Panc1 (cell line): ENCODE measurements around the gene CORT. TPM values are rescaled to one million over a fixed set of nuclear protein-coding genes. Genes with fewer than 3 reads are reported as not detected.

Source experiments
- ATAC-seq: fragments of 200-7000 bp; cut with Tn5 transposase; 2 replicates; pipeline ENCODE4 v1.9.1; 2020; ENCODE audit warnings: mild to moderate bottlenecking, moderate library complexity
- Bru-seq: library from RNA; stranded (reverse); fragments of 400-500 nt; gene quantifications from one replicate; lab custom pipeline; 2021; lab: Mats Ljungman, UMichigan
- BruChase-seq, 2 experiments: library from RNA; stranded (reverse); fragments of 400-500 nt; gene quantifications; one replicate each; lab custom pipeline; 2021; lab: Mats Ljungman, UMichigan
- BruUV-seq: library from RNA; stranded (reverse); fragments of 400-500 nt; replicated peaks from 2 replicates; lab custom pipeline; 2021; lab: Mats Ljungman, UMichigan
- CTCF ChIA-PET: fragments of 300-600 bp; sonication (Branson Sonifier 250); formaldehyde crosslinking; loops from one replicate; lab custom pipeline; 2022; ENCODE audit warnings: antibody characterized with exemption; lab: Charles Lee
- POLR2A ChIA-PET: fragments of 300-600 bp; sonication (Branson Sonifier 250); formaldehyde crosslinking; loops from one replicate; lab custom pipeline; 2022; ENCODE audit warnings: antibody characterized with exemption; lab: Charles Lee
- DNase-seq: peaks from one replicate; pipeline ENCODE4 v3.0.0-alpha.2; 2010; ENCODE audit warnings: low read depth, low spot score
- H3K27ac ChIP-seq: 2 replicates; pipeline ENCODE4 v1.5.1; 2011; ENCODE audit warnings: mild to moderate bottlenecking, low read length, inconsistent platforms
- H3K27me3 ChIP-seq: fragments of 200-500 bp; sonication (Bioruptor generic); 2 replicates; pipeline ENCODE4 v1.6.0; 2014; ENCODE audit warnings: low read length, inconsistent platforms; ENCODE audit not compliant: control insufficient read depth, insufficient read depth
- H3K36me3 ChIP-seq: fragments of 200-500 bp; sonication (Bioruptor generic); 2 replicates; pipeline ENCODE4 v1.5.1; 2014; ENCODE audit warnings: inconsistent platforms, mild to moderate bottlenecking, low read length, moderate library complexity; ENCODE audit not compliant: control insufficient read depth, insufficient read depth
- H3K4me1 ChIP-seq: 2 replicates; pipeline ENCODE4 v1.5.1; 2011; ENCODE audit warnings: inconsistent platforms, mild to moderate bottlenecking, low read length, moderate library complexity; ENCODE audit not compliant: control insufficient read depth, insufficient read depth
- H3K4me3 ChIP-seq, 2 experiments: 2 replicates each; pipeline ENCODE4 v1.5.1; 2011 to 2012; ENCODE audit warnings: low read depth in 2 of 2, low read length in 2 of 2, mild to moderate bottlenecking in 2 of 2, inconsistent platforms in 1 of 2, moderate library complexity in 1 of 2
- H3K9me3 ChIP-seq: fragments of 200-500 bp; sonication (Bioruptor generic); 2 replicates; pipeline ENCODE4 v1.5.1; 2014; ENCODE audit warnings: low read depth, mild to moderate bottlenecking, inconsistent platforms, low read length, moderate library complexity; ENCODE audit not compliant: control insufficient read depth, insufficient read depth
- POLR2AphosphoS5 ChIP-seq: IDR thresholded peaks from 2 replicates; pipeline ENCODE4 v1.6.1; 2012; ENCODE audit warnings: mild to moderate bottlenecking, low read depth, low read length, moderate library complexity
- REST ChIP-seq, 2 experiments: IDR thresholded peaks; 2 replicates each; pipeline ENCODE4 v1.6.1; 2011 to 2012; ENCODE audit warnings: low read depth in 2 of 2, control low read depth in 1 of 2, low read length in 1 of 2, mild to moderate bottlenecking in 1 of 2, moderate library complexity in 1 of 2; ENCODE audit not compliant: insufficient read depth in 1 of 2
- SIN3A ChIP-seq: IDR thresholded peaks from 2 replicates; pipeline ENCODE4 v1.6.1; 2012; ENCODE audit warnings: low read depth, mild to moderate bottlenecking, low read length, moderate library complexity, borderline replicate concordance; ENCODE audit not compliant: insufficient read depth
- TCF7L2 ChIP-seq: IDR thresholded peaks from 2 replicates; pipeline ENCODE4 v1.6.1; 2011; ENCODE audit warnings: mild to moderate bottlenecking, low read depth, low read length, inconsistent platforms
- in situ Hi-C: cut with HindIII; loops from 2 replicates; pipeline ENCODE4 v1.10.0; 2016; ENCODE audit warnings: low sequenced_read_pairs, low pct_unique_long_range_greater_than_20kb
- intact Hi-C: fragments of 100-400 bp; cut with micrococcal nuclease; formaldehyde crosslinking; loops from one replicate; pipeline ENCODE4 v1.10.0; 2022; ENCODE audit not compliant: unreplicated experiment
- long read RNA-seq: library from polyadenylated mRNA; unstranded; transcript quantifications from one replicate; pipeline ENCODE4 v2.0.0, GENCODE V29; 2021; ENCODE audit not compliant: unreplicated experiment
- polyA plus RNA-seq: library from polyadenylated mRNA; unstranded; fragments of >200 nt; gene quantifications from one replicate; pipeline ENCODE4 v1.2.1, GENCODE V29; 2012; ENCODE audit warnings: missing spikeins; ENCODE audit not compliant: insufficient read length
- total RNA-seq: library from RNA; stranded (reverse); gene quantifications from one replicate; pipeline ENCODE4 v1.2.1, GENCODE V29; 2021; ENCODE audit not compliant: unreplicated experiment
- TF ChIP-seq, protein P1 (sequence below): fragments of 450-650 bp; IDR thresholded peaks from 2 replicates; pipeline ENCODE4 v1.5.1; 2017; ENCODE audit warnings: mild to moderate bottlenecking

CORT gene
- total RNA-seq (0.41 TPM), Bru-seq, nascent RNA (percentile 51 among the genes with signal in this experiment), BruChase-seq, experiment 1, labeled RNA remaining after a 2-hour chase (percentile 64 among the genes with signal in this experiment), BruChase-seq, experiment 2, labeled RNA remaining after a 6-hour chase (percentile 52 among the genes with signal in this experiment)
- not detected for polyA plus RNA-seq
- long read RNA-seq, result 0 reads

- ChIA-PET CTCF (no interaction called here), POLR2A (no interaction called here)
- Histone ChIP-seq H3K4me1 (no peaks in the 10 kb centered on the region), H3K27ac (no peak within 1 kb of the TSS), H3K36me3 (no peaks in the 10 kb centered on the region), H3K4me3 (no peak within 1 kb of the TSS), H3K9me3 (no peaks in the 10 kb centered on the region), H3K27me3 (no peaks in the 10 kb centered on the region)
- intact Hi-C loops (no loop called here), in situ Hi-C loops (no loop called here)
- ATAC-seq, result no peak
- TF ChIP-seq TCF7L2 (no peak), REST (IDR thresholded peaks at IDR 0.05; ENCODE audit: insufficient read depth in 1 of 2, low read depth in 2 of 2, low read length in 1 of 2) (no peak)
- no TSS peak for BruUV-seq
- no peak for DNase-seq
Observed at GRCh38 chr1:10449751-10450150, at the start of gene CORT. TSS of gene CORT (plus strand) at chr1:10450031. CDS start at chr1:10450224, 193 bp downstream.

DNA sequence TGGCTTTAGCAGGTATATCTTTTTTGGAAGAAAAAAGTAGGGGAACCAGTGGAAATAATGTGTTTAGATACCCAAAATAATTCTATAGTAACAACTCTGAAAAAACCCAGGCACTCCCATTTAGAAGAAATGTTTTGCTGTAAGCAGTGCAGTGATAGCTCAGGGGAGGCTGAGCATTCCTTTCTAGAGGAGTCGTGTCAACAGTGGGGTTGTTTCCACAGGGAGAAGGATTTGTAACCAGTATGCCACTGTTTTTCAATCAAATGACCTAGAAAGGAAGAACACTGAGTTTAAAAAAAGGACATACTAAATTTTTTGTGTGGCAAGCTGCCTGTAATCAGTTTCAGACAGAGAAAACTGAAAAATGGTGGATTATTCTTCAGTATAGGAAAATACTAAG, 48.5 kb upstream of the CORT start:
- H3K4me3 ChIP-seq, result no peak overlapping the region
- ChIA-PET CTCF (interaction anchor here (0.5 kb wide), 1 partner anchor 340 kb away, joined by 3 read pairs; no protein-coding TSS in a partner anchor), POLR2A (no interaction called here)
- H3K36me3 ChIP-seq, result peaks cover 8% of the 10 kb centered on the region
- H3K27me3 ChIP-seq, result no peaks in the 10 kb centered on the region
- no peak for TF ChIP-seq REST (IDR thresholded peaks at IDR 0.05; ENCODE audit: insufficient read depth in 1 of 2, low read depth in 2 of 2, low read length in 1 of 2)
- no peak for TF ChIP-seq TCF7L2
- TF ChIP-seq, protein P1, sequence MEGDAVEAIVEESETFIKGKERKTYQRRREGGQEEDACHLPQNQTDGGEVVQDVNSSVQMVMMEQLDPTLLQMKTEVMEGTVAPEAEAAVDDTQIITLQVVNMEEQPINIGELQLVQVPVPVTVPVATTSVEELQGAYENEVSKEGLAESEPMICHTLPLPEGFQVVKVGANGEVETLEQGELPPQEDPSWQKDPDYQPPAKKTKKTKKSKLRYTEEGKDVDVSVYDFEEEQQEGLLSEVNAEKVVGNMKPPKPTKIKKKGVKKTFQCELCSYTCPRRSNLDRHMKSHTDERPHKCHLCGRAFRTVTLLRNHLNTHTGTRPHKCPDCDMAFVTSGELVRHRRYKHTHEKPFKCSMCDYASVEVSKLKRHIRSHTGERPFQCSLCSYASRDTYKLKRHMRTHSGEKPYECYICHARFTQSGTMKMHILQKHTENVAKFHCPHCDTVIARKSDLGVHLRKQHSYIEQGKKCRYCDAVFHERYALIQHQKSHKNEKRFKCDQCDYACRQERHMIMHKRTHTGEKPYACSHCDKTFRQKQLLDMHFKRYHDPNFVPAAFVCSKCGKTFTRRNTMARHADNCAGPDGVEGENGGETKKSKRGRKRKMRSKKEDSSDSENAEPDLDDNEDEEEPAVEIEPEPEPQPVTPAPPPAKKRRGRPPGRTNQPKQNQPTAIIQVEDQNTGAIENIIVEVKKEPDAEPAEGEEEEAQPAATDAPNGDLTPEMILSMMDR, result no peak
- no peak for TF ChIP-seq POLR2AphosphoS5
- no peak for TF ChIP-seq SIN3A
- no peak for ATAC-seq
- DNase-seq, result no peak
- H3K27ac ChIP-seq, result no peak overlapping the region; the same call in 1 of the 2 replicates
- BruUV-seq, result TSS peak; percentile 82
- H3K4me1 ChIP-seq, result 0 out of 2 replicates have a peak, but pooled peaks cover 5% of the 10 kb centered on the region
- in situ Hi-C loops (no loop called here), intact Hi-C loops (no loop called here)
- H3K9me3 ChIP-seq, result no peaks in the 10 kb centered on the region
